ENCODE measurements around the gene CSNK2A2.

Gene CSNK2A2

DNA sequence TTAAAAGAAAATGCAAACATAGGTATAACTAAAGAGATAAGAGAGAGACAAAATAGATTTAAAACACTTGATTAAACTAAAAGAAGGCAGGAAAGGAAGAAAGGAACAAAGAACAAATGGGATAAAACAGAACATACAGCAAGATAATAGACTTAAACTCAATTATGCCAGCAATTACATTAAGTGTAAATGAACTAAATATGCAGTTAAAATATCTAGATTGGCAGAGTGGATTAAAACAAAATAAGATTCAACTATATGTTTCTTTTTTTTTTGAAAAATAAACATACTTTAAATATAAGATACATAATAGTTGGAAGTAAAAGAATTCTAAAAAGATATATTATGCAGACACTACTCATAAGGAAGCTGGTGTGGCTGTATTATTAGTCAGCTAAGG is 59.1 kb downstream of the CSNK2A2 start:
- no peak for DNase-seq (ENCODE audit: low read depth in 2 of 2)

DNA sequence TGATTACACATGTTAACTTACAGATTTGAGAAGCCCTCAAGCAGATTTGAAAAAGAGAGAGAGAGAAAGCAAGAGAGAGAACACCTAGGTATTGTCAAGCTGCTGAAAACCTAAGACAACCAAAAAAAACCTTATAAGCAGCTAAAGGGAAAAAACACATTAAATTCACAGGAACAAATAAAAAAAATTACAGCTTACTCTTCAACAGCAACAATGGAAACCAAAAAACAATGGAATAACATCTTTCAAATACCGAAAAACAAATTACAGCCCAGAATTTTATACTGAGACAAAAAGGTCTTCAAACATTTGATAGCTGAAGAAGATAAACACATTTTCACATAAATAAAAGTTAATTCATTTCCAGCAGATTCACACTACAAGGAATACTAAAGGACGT is 60.3 kb downstream of the CSNK2A2 start:
- no peak for DNase-seq (ENCODE audit: low read depth in 2 of 2)

DNA sequence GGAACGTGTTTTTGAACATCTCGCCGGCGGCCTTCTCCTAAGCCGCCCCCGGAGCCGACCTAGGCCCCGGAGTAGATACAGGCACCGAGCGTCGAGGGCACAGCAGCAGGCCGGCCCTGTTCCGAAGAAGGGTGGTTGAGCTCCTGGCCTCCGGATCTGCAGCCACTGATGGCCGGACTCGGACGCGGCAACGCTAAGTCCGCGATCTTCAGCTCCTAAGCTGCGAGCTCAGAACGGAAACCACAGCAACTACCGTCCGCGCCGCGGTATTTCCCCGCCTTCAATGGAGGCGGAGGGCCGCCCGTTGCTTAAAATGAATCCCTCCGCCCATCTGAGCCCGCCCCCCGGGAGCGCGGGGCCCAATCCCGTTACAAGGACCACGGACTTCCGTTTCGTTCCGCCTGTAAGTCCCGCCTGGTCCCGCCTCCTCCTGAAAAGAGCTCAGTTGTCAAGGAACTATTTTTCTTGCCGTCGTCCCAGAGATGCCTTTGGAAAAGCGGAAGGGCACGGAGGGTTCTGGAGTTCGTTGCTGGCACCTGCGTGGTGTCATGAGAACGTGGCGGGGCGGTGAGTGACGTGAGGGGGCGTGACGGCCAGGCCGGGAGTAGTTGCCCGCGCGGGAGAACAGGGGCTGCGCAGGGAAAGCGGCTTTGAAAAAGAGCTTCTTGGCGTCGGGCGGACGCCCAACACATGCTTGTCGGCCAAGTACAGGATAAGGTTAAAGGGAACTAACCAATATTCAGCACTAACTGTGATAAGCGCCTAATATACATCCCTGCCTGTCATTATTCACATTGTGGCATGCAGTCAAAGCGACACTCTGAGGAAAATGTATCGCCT is 68.6 kb downstream of the CSNK2A2 start, which contains the start of gene CFAP20:
Gene CFAP20 (minus strand): TSS at position 285 of the 840 bp plus-strand sequence. CDS start 266 bp downstream, at position 19.
- peak; percentile 94 to 97 for DNase-seq (ENCODE audit: low read depth in 2 of 2)

DNA sequence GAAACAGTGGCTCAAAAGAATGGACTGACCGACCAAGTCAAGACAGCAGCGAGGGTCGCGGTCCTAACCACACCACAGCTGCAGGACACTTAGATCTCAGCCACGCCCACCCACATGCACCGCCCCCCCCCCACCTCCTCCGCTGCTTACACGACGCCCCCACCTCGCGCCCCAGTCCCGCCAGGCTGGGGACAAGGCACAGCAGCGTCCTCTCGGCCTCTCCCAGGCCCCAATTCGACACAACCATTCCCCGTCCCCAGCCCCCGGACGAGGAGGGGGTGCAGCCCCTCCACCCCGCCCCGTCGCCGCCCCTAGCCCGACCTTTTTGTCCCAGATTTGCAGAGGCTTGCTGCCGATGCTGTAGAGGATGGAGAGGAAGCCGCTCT is 69.2 kb downstream of the CSNK2A2 start:
- DNase-seq (ENCODE audit: low read depth in 2 of 2) = peak in 1 of 2 donors; percentile 10

DNA sequence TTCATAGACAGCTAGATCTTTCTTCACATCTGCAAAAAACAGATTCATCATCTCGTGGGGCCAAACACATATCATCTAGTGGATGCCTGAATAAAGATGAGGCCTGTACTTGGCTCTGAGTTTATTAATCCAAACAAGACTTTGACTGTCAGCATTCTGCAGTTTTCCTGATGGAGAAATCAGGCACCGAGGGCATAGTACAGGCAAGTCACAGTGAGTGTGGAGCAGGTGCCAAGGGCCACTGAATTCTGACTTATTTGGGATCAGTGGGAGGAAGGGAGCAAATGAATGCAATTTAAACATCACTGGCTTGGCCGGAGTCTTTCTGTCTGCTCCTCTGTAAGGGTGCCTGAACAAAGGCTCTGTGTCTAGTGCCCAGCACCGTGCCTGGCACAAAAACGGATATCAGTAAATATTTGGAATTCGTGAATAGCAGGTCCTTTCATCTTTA is 69.7 kb downstream of the CSNK2A2 start:
- no peak for DNase-seq (ENCODE audit: low read depth in 2 of 2)

DNA sequence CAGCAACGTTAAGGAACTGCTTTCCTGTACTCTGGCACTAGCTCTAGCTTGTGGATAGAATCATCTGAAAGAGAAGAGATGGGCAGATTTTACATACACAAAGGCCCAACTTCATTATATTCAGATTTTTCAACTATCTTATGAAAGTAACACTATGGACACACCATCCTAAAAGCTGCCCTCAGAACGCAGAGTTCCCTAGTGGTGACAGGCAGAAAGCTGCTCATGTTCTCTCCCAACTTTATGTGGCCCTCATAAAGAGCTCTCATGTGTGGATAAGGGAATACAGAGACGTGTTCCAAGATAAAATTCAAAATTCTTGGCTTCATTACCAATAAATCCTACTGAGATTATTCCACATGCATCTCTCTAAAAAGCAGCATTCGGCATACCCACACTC is 70.3 kb downstream of the CSNK2A2 start:
- no peak for DNase-seq (ENCODE audit: low read depth in 2 of 2)

DNA sequence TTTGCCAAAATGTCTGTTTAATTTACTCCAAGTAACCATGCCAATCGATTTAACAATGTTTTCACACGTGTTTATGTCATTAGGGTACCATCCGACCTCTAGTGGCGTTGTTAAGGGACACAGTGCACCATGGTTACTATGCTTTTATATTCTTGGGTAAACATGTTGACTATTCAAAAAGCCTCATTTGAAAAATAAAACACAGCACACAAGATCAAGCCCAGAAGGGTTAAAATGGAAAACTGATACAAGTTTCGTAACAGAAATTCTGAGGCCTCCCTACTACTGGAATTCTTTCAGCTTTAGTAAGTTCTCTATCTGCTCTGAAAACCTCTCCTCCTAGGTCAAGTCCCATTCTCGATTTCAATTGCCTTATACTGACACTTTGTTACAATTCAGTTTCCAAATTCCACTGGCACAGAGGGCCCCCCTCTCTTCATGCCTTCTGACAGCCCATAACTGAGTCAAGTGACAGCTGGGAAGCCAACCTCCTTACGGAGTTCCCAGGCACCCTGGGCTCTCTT is 70.8 kb downstream of the CSNK2A2 start:
- no peak for DNase-seq (ENCODE audit: low read depth in 2 of 2)

DNA sequence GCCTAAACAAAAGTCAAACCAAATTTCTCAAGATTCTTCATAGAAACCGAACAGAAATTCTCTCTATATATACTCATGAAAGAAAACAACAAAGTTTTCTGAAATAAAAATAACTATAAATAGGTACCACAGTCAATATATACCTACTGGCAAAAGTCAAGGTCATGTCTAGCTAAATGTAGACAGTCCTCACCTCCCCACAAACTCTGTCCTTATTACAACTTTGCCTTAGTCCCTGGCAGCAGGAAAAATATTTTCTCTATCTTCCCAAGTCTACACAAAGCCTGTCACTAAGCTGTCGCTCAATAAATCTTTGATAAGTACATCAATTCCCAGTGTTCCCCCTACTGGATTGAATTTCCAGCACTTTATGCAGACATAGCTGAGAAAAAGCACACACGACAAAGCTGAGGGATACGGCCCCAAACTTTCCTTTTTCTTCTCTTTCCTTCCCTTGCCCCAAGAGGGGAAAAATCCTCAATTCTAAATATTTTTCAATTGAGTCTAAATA is 71.4 kb downstream of the CSNK2A2 start:
- no peak for DNase-seq (ENCODE audit: low read depth in 2 of 2)

DNA sequence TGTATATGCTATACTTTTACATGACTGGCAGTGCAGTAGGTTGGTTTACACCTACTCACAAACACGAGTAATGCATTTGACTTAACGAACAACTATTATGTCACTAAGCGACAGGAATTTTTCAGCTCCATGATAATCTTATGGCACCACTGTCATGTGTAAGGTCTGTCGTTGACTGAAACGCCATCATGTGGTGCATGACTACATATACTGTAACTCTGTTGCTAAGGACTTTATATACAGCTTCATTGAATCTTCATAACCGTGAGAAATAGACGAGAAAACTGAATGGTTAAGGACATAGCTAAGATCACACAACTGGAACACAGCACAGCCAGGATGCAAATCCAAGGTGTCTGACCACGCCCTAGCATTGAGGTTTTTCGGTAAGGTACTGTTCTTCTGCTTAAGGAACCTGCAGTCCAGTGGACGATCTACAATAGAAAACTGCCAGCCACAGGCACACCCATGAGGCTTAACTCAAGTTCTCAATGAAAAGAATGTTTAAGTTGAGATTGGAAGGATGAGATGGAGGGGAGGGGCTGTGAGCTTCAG is 72.0 kb downstream of the CSNK2A2 start:
- DNase-seq (ENCODE audit: low read depth in 2 of 2) = no peak

DNA sequence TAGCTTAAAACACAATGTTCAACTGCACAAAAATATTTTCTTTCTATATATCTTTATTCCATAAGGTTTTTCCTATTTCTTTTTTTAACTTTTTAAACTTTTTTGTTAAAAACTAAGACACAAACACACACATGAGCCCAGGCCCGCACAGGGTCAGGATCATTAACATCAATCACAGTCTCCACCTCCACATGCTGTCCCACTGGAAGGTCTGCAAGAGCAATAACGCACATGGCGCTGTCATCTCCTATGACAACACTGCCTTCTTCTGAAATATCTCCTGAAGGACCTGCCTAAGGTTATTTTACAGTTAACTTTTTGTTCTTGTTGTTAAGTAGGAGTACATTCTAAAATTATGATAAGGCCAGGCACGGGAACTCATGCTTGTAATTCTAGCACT is 72.9 kb downstream of the CSNK2A2 start:
- DNase-seq (ENCODE audit: low read depth in 2 of 2) = no peak

DNA sequence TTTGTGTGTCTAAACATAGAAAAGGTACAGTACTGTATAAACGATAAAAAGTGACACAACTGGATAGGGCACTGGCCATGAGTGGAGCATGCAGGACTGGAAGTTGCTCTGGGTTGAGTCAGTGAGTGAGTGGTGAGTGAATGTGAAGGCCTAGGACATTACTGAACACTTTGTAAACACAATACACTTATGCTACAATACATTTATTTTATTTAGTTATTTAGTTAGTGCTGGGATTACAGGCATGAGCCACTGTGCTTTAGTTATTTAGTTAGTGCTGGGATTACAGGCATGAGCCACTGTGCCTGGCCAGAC is 73.3 kb downstream of the CSNK2A2 start:
- no peak for DNase-seq (ENCODE audit: low read depth in 2 of 2)

DNA sequence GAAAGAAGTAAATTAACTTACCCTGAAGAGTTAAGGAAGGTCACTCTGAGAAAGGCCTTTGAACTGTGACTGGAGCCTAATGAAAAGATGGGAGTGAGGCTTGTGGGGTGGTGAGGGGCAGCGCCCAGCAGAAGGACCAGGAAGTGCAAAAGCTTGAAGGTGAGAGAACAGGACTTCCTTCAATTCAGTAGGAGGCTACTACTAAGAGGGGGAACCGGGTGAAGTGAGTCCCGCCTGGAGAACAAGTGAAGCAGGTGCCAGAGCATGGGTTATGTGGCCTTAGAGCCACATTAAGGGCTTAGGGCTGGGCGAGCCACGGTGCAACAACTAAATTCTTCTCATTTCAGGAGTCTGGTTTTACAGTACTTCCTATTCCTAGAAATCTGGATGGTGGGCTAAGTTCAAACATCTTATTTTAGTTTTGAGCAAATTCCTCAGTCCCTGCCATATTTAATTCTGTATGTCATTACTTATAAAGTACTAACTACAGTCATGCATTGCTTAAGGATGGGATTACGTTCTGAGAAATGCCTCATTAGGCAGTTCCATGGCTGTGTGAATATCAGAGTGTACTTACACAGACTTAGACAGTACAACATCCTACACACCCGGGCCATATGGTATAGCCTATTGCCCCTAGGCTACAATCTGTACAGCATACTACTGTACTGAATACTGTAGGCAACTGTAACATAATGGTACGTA is 73.9 kb downstream of the CSNK2A2 start:
- DNase-seq (ENCODE audit: low read depth in 2 of 2) = no peak

DNA sequence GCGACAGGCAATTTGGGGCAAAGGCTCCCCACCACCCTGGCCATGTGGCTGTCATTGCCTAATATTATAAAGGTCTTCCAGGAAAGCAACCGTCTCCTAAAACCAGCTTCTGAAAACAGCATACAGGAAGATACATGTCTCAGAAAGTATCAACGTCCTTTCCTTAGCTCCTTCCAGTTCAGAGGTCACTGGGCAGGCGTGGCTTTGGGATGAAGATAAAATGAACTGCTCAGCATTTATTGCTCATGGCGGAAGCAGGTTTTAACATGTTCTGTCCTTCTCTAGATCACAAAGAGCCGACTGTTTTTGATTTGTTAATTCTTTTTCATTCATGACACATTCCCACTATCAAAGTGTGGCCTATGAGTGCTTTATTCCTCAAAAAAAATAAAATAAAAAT is 76.8 kb downstream of the CSNK2A2 start:
- DNase-seq (ENCODE audit: low read depth in 2 of 2) = no peak

DNA sequence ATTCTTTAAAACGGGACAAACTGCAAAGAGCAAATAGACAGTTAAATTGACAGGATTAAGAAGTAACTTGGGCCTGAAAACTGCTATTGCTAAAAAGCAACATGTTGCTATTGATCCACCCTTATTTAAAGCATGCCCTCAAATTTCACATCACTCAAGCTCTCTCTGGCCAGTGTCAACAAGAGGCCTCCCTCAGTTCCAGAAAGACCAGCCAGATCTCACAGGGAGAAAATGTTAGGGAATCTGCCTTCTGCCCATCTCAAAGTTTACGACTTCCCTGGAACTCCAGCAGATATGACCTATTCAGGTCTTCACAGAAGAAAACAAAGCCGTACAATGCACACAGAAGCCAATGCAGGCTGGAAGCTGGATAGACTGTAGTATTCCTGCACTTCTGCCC is 77.7 kb downstream of the CSNK2A2 start:
- DNase-seq (ENCODE audit: low read depth in 2 of 2) = no peak

DNA sequence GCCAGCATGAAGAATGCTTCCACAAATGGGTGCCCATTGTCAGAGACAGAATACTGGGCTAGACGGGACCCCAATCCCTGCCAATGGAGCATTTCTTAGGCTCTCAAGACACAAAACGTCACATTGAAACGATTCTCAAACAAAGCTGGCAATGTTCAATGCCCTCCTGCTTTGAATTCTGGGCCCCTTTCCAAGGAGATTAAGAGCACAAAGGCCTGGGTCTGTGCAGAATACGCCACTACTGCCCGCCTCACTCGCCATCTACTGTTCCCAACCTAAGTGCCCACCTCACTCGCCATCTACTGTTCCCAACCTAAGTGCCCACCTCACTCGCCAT is 78.4 kb downstream of the CSNK2A2 start:
- DNase-seq (ENCODE audit: low read depth in 2 of 2) = no peak

DNA sequence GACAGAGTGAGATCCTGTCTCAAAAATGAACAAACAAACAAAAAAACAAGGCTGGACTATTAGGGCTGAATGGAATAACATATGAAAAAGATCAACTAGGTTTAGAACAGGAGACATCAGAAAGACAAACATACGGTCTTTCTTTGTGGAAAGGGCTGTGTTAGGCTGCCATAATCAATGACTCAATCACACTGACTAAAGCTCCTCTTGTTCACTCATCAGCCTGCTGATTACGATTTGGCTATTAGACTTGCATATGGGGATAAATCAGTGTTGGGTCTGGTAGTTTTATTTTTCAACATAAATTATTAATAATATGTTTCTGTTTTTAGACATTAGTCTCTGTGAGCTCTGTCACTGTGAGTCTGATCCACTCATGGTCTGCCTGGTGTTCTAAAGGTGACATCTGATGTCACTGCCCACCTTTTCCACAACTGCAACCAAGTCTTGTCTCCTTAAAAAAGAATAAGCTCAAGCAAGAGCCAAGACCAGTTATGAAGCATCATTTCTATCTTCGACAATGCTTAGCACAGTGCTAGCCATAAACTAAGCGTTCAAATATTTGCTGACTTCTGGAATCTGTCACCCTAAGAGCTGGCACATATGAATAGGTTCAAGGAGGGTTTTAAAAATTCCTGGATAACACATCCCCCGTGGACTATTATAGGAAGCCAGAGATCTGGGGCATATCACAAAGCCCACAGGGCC is 79.0 kb downstream of the CSNK2A2 start:
- no peak for DNase-seq (ENCODE audit: low read depth in 2 of 2)

DNA sequence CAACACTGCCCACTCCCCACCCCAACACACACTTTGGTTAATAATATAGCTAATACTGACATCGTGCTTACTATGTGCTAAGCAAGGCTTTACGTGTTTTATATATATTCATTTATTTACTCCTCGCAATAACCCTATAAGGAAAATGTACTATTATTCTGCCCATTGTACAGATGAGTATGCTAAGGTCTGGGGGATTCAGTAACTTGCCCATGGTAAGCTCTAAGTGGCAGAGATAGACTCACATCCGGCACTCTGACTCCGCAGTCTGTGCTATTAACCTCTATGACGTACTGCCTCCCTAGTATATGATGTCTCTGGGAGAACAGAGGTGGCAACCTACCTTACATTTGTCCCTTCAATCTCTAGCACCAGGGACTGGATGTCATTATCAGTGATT is 81.4 kb downstream of the CSNK2A2 start:
- no peak for DNase-seq (ENCODE audit: low read depth in 2 of 2)

DNA sequence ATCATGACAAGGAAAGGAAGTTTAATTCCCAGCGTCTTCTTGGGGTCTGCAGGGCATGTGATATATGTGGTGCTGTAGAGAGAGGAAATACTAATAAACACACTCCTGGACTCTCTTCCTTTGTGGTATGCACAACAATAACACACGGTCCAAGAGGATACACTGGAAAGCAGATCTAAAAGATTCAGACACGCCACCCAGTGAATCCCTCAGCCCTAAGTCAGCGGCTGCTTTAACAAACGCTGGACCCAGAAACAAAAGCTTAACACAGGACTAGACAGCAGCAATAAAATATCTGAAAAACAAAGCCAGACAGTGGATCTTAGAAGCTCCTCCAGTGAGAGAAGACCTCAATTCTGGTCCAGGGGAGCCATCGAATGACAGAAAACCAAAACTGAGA is 81.8 kb downstream of the CSNK2A2 start:
- DNase-seq (ENCODE audit: low read depth in 2 of 2) = no peak

DNA sequence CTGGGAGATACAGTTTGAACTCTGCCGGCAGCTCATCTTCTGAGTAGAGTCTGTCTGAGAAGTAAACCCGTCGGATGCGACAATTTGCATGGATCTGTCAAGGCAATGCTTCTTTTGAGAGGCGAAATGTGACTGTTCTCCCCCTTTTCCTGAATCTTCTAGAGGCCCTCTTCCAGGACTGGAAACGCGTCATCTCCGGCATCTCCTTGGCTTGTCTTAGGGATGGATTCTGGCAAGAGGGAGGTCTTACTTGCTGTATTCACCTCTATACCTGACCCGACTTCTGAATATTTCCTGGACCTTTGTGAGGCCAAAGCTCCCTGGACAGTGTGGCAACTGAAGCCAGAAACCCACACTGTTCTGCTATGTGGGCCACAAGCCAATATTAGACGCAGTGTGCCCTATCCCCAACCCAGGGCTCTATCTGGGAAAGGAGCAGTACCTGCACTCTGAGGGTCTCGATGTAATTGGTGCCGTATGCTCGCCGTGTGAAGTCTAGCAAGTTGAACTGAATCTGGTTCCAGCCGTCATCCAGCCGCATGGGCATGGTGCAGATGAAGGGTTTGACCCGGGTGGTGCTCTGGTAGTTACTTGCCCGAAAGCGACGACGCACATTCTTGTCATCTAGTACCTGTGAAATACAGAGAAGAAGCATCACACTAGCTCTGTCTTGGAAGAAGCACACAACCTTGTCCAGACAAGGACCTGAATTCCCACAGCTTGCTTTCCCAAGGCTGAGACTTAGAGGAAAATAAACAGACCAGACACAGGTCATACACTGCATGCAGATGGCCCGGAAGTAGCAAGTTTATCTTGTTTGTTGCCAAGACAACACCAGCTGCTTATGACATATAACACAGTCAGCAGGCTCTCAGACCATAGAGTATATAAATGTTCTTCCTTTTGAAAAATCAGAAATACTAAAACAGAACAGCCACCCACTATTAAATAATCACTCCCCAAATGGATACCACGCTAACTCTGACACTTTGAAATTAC is 82.8 kb downstream of the CSNK2A2 start:
- DNase-seq (ENCODE audit: low read depth in 2 of 2) = no peak

DNA sequence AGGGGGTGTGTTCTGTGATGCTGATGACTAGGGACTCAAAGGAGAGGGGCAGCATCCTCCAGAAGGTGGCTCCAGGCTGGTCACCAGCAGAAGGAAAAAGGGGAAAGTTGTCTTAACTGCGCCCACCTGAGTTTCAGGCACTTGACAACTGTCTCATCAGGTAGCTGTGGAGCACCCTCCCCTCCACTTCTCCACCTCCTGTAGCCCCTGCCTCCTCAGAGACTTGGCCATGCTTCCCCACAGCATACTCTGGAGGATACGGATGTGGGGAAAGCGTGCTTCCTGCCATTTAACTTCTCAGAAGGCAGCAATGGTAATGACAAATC is 86.6 kb downstream of the CSNK2A2 start:
- DNase-seq (ENCODE audit: low read depth in 2 of 2) = no peak
